Measurements from ENCODE around the gene VPS16. TPM values are rescaled to one million over a fixed set of nuclear protein-coding genes. Genes with fewer than 3 reads are reported as not detected.
A peak's percentile ranks its signal among the peaks of the same experiment; 100 is the strongest.

VPS16 gene
- total RNA-seq, 1 experiment from 2014 or later, result 49.9 TPM

DNA sequence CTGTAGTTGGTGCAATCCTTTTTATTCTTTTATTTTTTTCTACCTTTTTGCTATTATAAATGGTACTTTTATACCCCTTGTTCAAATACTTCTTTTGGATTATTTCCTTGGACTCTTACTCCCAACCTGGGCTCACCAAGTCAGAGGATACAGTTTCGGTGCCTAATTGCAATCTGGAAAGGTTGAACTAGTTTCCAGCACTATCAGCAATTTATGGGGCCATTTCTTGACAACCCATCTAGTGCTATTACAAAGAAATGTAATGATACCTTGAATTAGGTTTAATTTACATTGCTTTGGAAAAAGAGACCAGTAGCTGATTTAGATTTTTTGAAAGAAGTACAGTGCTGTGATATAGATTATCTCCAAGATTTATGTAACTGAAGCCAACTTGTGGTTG lies 38.0 kb downstream of the VPS16 start:
- H3K27me3 ChIP-seq (ENCODE audit: low read length), result no peaks in the 10 kb centered on the region
- ATAC-seq (no peak), DNase-seq (no peak)
- no TSS peak for BruUV-seq (replicated peaks)
- H3K4me1 ChIP-seq (ENCODE audit: insufficient read depth, low read length), result peaks cover 17% of the 10 kb centered on the region
- H3K27ac ChIP-seq (ENCODE audit: low read length), result no peak overlapping the region
- no peak overlapping the region for H3K9ac ChIP-seq (ENCODE audit: low read length)
- no peaks in the 10 kb centered on the region for H3K9me3 ChIP-seq (ENCODE audit: low read length)
- TF ChIP-seq EZH2phosphoT487 (IDR thresholded peaks at IDR 0.05; ENCODE audit: borderline replicate concordance, low read length) (no peak), EZH2 (IDR thresholded peaks at IDR 0.05; ENCODE audit: low read length, unreplicated experiment) (no peak)
- TF ChIP-seq, protein P1, sequence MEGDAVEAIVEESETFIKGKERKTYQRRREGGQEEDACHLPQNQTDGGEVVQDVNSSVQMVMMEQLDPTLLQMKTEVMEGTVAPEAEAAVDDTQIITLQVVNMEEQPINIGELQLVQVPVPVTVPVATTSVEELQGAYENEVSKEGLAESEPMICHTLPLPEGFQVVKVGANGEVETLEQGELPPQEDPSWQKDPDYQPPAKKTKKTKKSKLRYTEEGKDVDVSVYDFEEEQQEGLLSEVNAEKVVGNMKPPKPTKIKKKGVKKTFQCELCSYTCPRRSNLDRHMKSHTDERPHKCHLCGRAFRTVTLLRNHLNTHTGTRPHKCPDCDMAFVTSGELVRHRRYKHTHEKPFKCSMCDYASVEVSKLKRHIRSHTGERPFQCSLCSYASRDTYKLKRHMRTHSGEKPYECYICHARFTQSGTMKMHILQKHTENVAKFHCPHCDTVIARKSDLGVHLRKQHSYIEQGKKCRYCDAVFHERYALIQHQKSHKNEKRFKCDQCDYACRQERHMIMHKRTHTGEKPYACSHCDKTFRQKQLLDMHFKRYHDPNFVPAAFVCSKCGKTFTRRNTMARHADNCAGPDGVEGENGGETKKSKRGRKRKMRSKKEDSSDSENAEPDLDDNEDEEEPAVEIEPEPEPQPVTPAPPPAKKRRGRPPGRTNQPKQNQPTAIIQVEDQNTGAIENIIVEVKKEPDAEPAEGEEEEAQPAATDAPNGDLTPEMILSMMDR (conservative IDR thresholded peaks at IDR 0.05; ENCODE audit: low read depth, low read length), result no peak
- H4K20me1 ChIP-seq (ENCODE audit: low read length), result peaks cover 26% of the 10 kb centered on the region
- H3K79me2 ChIP-seq (ENCODE audit: low read length), result peaks cover 93% of the 10 kb centered on the region
- POLR2A ChIA-PET (ENCODE audit: unreplicated experiment), result interaction anchor here (1.0 kb wide), 1 partner anchor 1463 kb away, joined by 4 read pairs; no protein-coding TSS in a partner anchor
- H3K4me3 ChIP-seq (ENCODE audit: low read length), result no peak overlapping the region
- H2AFZ ChIP-seq (ENCODE audit: low read length), result no peak overlapping the region
- H3K36me3 ChIP-seq (ENCODE audit: low read depth, low read length), result no peaks in the 10 kb centered on the region
- H3K9me2 ChIP-seq (replicated peaks; ENCODE audit: low read length), result no peaks in the 10 kb centered on the region
- H3F3A ChIP-seq (ENCODE audit: low read length, unreplicated experiment), result no peaks in the 10 kb centered on the region
- H3K4me2 ChIP-seq (ENCODE audit: low read length), result no peak overlapping the region
- intact Hi-C loops (cut with micrococcal nuclease), result no loop called here
- CTCF ChIA-PET, result interaction anchor here (0.6 kb wide), 2 partner anchors 42 to 175 kb away, joined by 4 to 15 read pairs; no protein-coding TSS in a partner anchor

DNA sequence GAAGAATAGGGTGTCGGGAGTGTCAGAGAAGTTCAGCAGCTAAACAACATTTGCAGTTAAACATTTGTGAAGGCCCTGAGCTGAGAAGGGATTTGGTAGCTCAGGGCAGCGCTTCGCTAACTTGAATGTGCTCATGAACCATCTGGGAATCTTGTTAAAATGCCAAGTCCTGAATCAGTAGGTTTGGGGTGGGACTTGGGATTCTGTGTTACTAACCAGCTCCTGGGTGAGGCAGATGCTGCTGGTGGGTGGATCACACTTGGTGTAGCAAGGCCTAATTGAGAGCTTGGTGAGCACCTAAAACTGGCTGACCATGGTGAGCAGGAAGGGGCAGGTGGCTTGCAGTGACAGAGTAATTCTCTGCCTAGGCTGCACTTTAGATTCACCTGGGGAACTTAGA lies 38.6 kb downstream of the VPS16 start:
- Histone ChIP-seq H4K20me1 (ENCODE audit: low read length) (peaks cover 23% of the 10 kb centered on the region), H3K9ac (ENCODE audit: low read length) (no peak overlapping the region), H3F3A (ENCODE audit: low read length, unreplicated experiment) (no peaks in the 10 kb centered on the region), H3K27me3 (ENCODE audit: low read length) (no peaks in the 10 kb centered on the region), H3K27ac (ENCODE audit: low read length) (no peak overlapping the region), H3K9me3 (ENCODE audit: low read length) (no peaks in the 10 kb centered on the region), H3K4me1 (ENCODE audit: insufficient read depth, low read length) (peaks cover 17% of the 10 kb centered on the region), H3K36me3 (ENCODE audit: low read depth, low read length) (no peaks in the 10 kb centered on the region), H3K4me2 (ENCODE audit: low read length) (no peak overlapping the region), H3K9me2 (replicated peaks; ENCODE audit: low read length) (no peaks in the 10 kb centered on the region), H3K4me3 (ENCODE audit: low read length) (no peak overlapping the region), H2AFZ (ENCODE audit: low read length) (no peak overlapping the region), H3K79me2 (ENCODE audit: low read length) (peaks cover 92% of the 10 kb centered on the region)
- ChIA-PET CTCF (interaction anchor here (0.6 kb wide), 2 partner anchors 42 to 175 kb away, joined by 4 to 15 read pairs; no protein-coding TSS in a partner anchor), POLR2A (ENCODE audit: unreplicated experiment) (interaction anchor here (0.5 to 1.0 kb wide), 2 partner anchors 11 to 1463 kb away, joined by 4 to 22 read pairs; no protein-coding TSS in a partner anchor)
- TF ChIP-seq EZH2phosphoT487 (IDR thresholded peaks at IDR 0.05; ENCODE audit: borderline replicate concordance, low read length) (no peak), EZH2 (IDR thresholded peaks at IDR 0.05; ENCODE audit: low read length, unreplicated experiment) (no peak)
- TF ChIP-seq, protein P1 (conservative IDR thresholded peaks at IDR 0.05; ENCODE audit: low read depth, low read length), result no peak
- intact Hi-C loops (cut with micrococcal nuclease), result no loop called here
- BruUV-seq (replicated peaks), result no TSS peak
- ATAC-seq (peak; percentile 72), DNase-seq (peak; percentile 50)

DNA sequence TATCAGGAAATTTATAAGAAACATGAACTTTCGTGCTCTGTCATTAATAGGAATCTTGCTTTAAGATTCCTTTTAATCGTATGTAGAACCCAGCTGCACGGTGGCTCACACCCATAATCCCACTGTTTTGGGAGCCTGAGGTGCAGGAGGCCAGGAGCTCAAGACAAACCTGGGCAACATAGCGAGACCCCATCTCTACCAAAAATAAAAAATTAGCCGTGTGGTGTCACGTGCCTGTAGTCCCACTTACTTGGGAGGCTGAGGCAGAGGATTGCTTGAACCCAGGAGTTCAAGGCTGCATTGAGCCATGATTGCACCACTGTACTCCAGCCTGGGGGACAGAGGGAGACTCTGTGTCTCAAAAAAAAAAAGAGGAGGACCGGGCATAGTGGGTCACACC lies 40.1 kb downstream of the VPS16 start:
- Histone ChIP-seq H3K4me2 (ENCODE audit: low read length) (no peak overlapping the region), H3K9ac (ENCODE audit: low read length) (no peak overlapping the region), H3K36me3 (ENCODE audit: low read depth, low read length) (peaks cover 3% of the 10 kb centered on the region; the same call in 1 of the 2 replicates), H3K27me3 (ENCODE audit: low read length) (no peaks in the 10 kb centered on the region), H3F3A (ENCODE audit: low read length, unreplicated experiment) (no peaks in the 10 kb centered on the region), H3K4me1 (ENCODE audit: insufficient read depth, low read length) (peaks cover 6% of the 10 kb centered on the region; the same call in 1 of the 2 replicates), H3K79me2 (ENCODE audit: low read length) (peaks cover 92% of the 10 kb centered on the region), H4K20me1 (ENCODE audit: low read length) (peaks cover 20% of the 10 kb centered on the region), H3K4me3 (ENCODE audit: low read length) (no peak overlapping the region), H3K27ac (ENCODE audit: low read length) (no peak overlapping the region), H2AFZ (ENCODE audit: low read length) (no peak overlapping the region), H3K9me3 (ENCODE audit: low read length) (no peaks in the 10 kb centered on the region), H3K9me2 (replicated peaks; ENCODE audit: low read length) (no peaks in the 10 kb centered on the region)
- no peak for ATAC-seq
- CTCF ChIA-PET, result no interaction called here
- no TSS peak for BruUV-seq (replicated peaks)
- no peak for DNase-seq
- intact Hi-C loops (cut with micrococcal nuclease), result no loop called here
- TF ChIP-seq, protein P1 (conservative IDR thresholded peaks at IDR 0.05; ENCODE audit: low read depth, low read length), result no peak
- TF ChIP-seq EZH2phosphoT487 (IDR thresholded peaks at IDR 0.05; ENCODE audit: borderline replicate concordance, low read length) (no peak), EZH2 (IDR thresholded peaks at IDR 0.05; ENCODE audit: low read length, unreplicated experiment) (no peak)
- POLR2A ChIA-PET (ENCODE audit: unreplicated experiment), result no interaction called here

Measured in PC-3 (cell line).